Measurements from ENCODE around the gene NAAA.
"Not testable (repeated sequence)": the region's sequence is repeated elsewhere in the genome, so short reads cannot be mapped to it uniquely, and the experiment has no call there.

NAAA gene

DNA sequence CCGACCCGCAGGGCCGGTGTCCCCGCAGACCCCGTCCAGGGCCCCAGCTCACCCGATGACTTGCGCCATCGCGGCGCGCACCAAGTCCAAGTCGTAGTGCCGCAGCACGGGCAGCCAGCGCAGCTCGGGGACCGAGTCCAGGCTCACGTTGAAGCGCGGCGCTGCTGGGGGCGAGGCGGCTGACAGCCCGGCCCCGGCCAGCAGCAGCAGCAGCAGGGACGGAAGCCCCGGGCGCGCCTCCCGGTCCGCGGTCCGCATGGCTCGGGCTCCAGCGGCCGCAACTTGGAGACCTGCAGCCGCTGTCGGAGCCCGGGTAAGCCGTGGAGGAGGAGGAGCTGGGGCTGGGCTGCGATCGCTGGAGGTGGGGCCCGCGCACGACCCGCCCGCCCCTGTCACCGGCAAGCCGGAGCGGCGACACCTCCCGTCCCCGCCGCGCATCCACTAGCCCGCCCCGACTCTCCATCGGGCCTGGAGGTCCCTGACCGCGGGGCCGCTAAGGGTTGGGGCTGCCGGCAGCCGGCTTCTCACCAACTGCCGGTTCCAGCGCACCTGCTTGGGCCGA lies at the start of gene NAAA:
Gene NAAA, minus strand, starts transcription at position 322 of the 562 bp plus-strand sequence. Its CDS starts 64 bp downstream, at position 258.
- peak; percentile 51 to 52 for DNase-seq (ENCODE audit: low read depth in 2 of 2)

DNA sequence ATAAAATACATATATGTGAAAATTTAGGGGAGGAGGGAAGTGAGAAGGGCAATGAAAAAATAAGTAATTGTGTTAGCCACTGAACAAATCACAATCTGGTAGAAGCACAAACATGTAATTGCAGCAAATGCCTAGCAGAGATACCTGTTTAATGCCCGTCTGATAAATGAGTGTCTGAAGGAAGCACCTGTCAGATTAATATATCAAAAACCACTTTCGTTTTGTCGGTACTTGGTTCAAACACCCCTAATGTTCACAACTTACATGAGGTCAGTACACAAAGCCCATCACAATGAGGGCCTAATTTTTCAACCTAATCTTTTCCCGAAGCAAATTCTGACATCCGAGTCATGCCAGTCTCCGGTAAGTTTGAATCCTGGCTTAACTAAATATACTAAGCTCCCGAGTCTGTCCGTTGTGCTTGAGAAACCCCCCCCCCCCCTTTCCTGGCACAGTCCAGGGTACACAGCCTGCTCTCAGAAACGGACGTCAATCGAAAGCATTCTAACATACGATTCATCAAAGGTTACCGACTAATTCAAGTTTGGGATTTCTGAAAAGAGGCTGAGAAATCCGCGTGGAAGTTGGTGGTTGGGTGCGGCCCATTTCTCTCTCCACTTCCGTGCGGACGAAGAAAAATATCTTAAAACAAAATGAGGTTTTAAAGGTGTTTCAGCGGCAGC lies 49.2 kb upstream of the NAAA start:
- no peak for DNase-seq (ENCODE audit: low read depth in 2 of 2)

DNA sequence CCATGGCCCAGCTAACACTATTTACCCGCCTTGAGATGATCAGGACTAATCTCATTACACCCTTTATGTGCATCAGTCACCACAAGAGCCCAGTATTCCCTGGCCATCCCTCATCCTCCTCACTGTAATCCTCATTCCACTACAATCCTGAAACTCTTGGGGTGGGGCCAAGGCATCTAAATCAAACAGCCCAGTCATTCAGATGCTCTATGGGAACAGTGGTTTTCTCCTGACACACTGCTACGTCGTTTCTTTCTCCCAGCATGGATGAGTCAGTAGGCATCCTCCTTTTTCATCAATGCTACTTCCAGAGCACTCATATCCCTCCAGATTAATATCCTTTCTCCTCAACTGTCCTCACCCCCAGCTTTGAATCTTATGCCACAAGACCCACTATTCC lies 44.3 kb upstream of the NAAA start:
- no peak for DNase-seq (ENCODE audit: low read depth in 2 of 2)

GRCh38 chr4:75980576-75980975 lies 39.8 kb upstream of the NAAA start:
- DNase-seq (ENCODE audit: low read depth in 2 of 2) = no peak

- DNase-seq (ENCODE audit: low read depth in 2 of 2) = no peak
Observed at GRCh38 chr4:75976177-75976576, 35.4 kb upstream of the NAAA start.

DNA sequence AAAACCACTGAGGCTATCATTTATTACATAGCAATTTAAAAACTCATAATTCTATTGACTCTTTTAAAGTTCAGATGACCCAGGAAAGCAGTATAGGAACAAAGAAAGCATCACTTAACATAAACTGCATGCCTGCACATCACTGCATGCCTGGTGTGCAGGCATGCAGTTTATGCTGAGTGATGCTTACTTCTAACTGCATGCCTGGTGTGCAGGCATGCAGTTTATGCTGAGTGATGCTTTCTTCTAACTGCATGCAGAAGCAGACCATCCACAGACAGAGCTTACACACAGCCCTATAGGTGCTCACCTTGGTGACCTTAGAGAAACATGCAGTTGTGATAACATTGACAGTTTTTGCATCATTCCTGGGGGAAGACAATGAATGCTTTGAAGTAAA lies 33.0 kb upstream of the NAAA start:
- DNase-seq (ENCODE audit: low read depth in 2 of 2) = no peak

DNA sequence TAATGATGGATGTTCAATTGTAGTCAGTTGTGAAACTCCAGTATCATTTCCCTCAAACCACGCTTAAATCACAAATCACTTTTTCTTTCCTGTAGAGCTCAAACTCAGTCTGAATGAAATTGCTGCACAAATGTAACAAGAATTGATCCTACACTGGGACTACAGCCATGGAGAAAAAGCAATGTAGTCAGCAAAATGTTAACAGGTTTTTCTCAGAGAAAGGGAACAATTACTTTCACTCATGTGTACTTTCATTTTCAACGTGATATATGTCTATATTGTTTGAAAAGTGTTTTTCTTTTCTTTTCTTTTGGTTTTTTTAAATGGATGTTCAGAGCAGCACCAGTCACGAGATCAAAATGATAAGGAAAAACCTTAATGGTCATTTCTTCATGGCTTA lies 27.3 kb upstream of the NAAA start:
- DNase-seq (ENCODE audit: low read depth in 2 of 2) = no peak

DNA sequence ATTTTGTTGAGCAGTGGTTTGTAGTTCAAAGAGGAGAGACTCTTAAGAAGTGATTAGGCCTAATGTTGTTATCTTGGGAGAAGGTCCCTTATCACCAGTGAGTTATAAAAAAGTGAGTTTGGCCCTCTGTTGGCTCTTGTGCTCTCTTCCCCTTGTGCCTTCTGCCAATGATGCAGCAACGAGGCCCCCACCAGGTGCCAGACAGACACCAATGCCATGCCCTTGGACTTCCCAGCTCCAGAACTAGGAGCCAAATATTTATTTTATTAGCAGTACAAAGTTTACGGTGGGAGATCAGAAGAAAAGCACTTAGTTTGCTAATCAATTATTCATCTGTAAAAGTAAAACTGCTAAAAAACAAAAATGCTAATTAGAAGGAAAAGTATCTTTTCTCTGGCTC lies 22.7 kb upstream of the NAAA start:
- no peak for DNase-seq (ENCODE audit: low read depth in 2 of 2)

DNA sequence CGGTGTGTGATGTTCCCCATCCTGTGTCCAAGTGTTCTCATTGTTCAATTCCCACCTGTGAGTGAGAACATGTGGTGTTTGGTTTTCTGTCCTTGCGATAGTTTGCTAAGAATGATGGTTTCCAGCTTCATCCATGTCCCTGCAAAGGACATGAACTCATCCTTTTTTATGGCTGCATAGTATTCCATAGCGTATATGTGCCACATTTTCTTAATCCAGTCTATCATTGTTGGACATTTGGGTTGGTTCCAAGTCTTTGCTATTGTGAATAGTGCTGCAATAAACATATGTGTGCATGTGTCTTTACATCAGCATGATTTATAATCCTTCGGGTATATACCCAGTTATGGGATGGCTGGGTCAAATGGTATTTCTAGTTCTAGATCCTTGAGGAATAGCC lies 21.3 kb upstream of the NAAA start:
- DNase-seq (ENCODE audit: low read depth in 2 of 2) = not testable (repeated sequence)

DNA sequence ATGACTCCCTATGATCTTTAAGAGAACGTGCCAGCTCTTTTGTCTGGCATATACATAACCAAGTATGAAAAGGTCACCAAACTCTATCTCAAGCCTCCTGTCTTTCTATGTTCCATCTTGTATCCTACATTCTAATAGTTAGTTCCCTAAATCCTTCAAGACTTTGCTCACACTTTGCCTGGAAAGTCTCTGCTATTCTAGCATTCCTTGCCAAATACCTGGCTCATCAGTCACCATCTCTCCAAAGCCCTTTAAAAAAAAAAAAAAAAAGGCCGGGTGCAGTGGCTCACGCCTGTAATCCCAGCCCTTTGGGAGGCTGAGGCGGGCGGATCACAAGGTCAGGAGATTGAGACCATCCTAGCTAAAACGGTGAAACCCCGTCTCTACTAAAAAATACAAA lies 17.7 kb upstream of the NAAA start:
- not testable (repeated sequence) for DNase-seq (ENCODE audit: low read depth in 2 of 2)

DNA sequence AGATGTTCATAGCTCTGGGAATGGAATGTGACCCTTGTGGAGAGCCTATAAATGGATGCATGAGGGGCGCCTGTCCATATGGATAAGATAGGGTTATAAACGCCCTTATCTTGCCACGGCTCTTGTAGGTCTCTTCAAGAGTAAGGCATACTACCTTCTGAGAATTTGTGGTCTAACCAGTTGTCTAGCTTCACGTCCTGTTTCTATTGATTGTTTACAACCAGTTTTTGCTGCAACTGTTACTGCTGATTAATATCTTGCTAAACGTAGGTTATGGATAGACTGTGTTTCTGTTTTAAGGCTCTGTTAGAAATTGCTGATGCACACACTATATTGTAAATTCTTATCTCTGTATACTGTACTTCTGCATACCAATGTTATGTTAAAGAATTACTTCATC lies 14.0 kb upstream of the NAAA start:
- DNase-seq (ENCODE audit: low read depth in 2 of 2) = not testable (repeated sequence)

DNA sequence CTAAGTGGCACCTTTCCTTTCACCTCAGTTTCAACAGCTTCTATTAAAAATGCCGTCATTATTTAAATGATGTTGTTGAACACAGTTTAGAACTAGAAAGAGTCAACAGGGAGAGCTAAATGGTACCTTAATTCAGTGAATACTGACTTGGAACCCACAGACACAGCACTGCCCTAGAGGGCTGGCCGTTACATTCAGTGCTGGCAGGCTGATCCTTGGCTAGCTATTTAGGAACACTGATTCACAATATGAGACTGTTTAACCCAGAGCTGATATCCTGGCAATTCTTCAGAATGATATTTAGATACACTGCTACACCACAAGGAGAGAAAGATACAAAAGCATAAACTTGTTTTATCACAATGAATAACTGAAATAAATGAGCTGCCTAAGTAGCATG lies 12.7 kb upstream of the NAAA start:
- no peak for DNase-seq (ENCODE audit: low read depth in 2 of 2)

DNA sequence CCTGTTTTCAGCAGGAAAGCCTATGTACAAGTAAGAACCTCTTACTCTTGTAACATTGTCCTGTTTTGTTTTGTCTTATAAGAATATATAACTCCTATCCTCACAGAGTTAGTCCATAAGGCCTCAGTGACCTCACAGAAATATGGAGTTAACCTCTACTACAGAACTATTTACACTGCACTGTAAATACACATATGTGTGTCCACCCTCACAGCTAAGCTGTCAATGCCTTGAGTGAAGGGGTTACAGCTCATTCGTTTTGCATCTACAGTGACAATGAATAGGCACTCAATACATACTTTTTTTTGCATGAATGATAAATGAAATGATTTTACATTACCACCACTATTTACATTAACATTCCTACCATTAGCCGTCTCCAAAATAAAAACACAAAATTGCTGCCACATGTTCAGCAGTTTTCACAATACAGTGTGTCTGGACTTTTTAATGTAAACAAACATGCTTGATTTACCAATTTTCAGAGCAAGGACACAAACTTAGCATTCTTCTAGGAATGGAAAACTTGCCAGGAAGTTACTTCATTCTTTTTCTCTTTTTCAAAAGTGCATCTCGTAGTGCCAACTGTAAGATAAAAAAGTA lies 9.5 kb upstream of the NAAA start:
- no peak for DNase-seq (ENCODE audit: low read depth in 2 of 2)

DNA sequence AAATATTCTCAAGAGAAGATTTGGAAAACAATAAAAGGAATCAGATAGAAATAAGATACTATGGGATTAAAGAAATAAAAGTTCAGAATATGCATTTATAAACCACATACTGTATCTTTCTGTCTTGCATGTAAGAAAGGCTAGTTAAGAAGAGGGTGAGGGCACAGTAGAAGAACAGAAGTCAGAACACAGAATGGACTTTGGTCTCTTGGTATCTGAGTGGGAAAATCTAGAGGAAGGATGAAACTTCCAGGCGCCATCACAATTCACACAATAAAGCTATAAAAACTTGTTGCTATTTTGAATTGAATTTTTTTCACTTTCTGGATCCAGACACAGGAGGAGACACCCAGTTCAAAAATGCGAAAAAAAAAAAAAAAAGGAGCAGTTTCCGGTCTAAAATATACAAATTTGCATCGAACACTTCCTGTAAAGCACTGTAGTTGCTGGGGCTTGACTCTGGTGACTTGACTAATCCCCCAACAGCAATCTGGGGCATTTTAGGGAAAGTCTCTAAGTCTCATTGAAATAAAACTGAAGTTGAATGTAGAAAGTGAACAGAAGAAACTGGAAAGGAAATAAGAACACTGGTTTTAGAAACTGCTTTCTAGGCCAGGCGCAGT lies 8.1 kb upstream of the NAAA start:
- no peak for DNase-seq (ENCODE audit: low read depth in 2 of 2)

DNA sequence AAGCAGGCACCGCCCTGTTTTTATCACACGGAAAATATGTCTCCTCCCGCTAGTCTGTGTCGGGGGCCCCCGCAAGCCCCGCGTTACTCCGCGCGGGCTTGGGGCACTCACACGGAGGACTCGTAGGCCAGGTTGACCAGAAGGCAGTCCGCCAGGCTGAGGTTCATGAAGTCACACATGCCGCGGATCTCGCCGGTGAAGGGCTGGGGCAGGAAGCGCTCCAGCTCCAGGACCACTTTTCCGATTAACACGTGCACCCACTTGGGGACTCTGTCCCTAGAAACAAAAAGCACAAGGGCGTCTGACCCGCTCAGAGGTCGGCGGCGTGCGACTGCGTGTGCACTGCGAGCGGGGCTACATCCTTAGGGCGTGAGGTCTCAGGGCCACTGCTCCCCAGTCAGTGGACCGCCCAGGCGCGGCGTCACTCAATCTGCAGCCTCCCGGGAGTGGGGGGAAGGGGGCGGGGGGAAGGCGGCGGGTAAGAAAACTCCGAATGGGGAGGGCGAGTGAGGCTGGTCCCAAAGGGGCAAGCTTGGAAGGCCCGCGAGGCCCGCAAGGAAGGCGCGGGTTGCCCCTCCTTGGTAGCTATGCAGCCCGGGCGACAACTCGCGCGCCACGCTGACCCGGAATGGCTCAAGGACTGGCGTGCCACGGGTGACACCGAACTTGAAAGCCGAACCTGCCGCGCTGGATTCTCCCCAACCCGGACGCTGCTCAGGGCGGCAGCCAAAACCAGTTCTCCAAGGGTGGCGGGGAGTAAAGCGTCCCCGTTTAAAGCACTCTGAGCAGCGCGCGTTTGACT lies 722 bp downstream of the NAAA start:
- peak; percentile 38 to 49 for DNase-seq (ENCODE audit: low read depth in 2 of 2)

GRCh38 chr4:75935628-75936027 lies 5.2 kb downstream of the NAAA start:
- no peak for DNase-seq (ENCODE audit: low read depth in 2 of 2)

DNA sequence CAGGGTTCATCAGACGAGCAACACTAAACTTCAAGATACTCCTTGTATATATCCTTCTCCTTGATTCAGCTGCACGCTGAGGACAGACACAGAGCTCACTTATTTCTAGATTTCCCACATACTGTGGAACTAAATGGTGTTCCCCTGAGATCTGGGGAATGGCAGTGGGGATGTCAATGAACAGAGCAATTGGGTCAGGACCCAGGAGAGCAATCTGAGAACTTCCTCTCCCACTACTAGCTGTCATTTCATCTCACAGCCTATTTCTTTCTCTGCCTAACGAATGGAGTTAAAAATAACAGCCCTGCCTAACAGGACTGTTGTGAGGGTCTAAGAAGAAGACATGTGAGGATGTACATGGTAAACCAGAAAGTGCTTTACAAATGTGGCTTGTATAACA lies 10.7 kb downstream of the NAAA start:
- no peak for DNase-seq (ENCODE audit: low read depth in 2 of 2)

GRCh38 chr4:75924916-75925315 lies 15.9 kb downstream of the NAAA start:
- DNase-seq (ENCODE audit: low read depth in 2 of 2) = not testable (repeated sequence)

- no peak for DNase-seq (ENCODE audit: low read depth in 2 of 2)
Observed at GRCh38 chr4:75924309-75924827, 16.4 kb downstream of the NAAA start.

DNA sequence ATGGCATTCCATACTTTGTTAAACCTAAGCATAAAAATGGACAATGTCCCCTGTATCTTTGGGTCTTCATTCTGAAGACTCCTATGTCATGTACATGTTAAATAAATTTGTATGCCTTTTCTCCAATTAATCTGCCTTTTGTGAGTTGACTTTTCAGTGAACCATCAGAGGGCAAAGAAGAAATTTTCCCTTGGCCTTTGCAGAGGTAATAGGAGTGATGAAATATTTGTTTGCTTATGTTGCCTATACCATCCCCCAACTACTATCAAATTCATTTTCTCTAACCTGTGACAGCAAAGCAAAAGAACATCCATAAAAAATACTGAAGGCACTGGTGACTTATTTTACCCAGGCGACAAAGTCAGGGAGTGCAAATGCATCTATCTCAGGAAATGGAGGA lies 18.2 kb downstream of the NAAA start:
- no peak for DNase-seq (ENCODE audit: low read depth in 2 of 2)

DNA sequence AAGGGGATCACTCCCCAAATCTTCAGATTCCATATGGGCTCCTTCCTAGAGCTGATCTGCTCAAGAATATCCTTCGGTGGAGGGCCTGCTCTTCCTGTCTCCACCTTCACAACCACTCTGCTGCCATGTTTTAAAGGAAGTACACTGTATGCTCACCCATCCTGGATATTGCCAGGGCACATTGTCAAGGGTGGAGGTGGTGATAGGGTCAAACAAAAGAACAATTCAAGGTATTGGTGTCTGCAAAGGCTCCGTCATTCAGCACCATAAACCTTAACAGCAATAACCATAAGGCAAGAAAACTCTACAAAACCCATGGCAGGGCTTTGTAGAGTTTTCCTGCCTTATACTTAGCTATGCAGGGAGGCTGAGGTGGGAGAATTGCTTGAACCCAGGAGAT lies 18.9 kb downstream of the NAAA start:
- DNase-seq (ENCODE audit: low read depth in 2 of 2) = no peak

- DNase-seq (ENCODE audit: low read depth in 2 of 2) = no peak
Observed at GRCh38 chr4:75920327-75920726, 20.5 kb downstream of the NAAA start.

All from stimulated activated CD8-positive, alpha-beta memory T cell treated with anti-CD3 and anti-CD28 coated beads, Interleukin-2, amount 100 ng/mL, for 1 hour (primary cell).